ENCODE results near the gene GRXCR2.
"Not testable (repeated sequence)": the region's sequence is repeated elsewhere in the genome, so short reads cannot be mapped to it uniquely, and the experiment has no call there.

GRXCR2 gene

GRCh38 chr5:145872914-145873313 lies at the start of gene GRXCR2:
Gene GRXCR2 (minus strand): TSS chr5:145873014. CDS start chr5:145872968, 46 bp downstream.
- no peak for DNase-seq

- DNase-seq, result no peak
These were observed 49.2 kb upstream of the GRXCR2 start for GRCh38 chr5:145922059-145922458.

GRCh38 chr5:145921211-145921610 lies 48.4 kb upstream of the GRXCR2 start:
- no peak for DNase-seq

- DNase-seq, result no peak
These were observed 47.9 kb upstream of the GRXCR2 start for GRCh38 chr5:145920542-145921210.

- DNase-seq, result no peak
These were observed 46.6 kb upstream of the GRXCR2 start for GRCh38 chr5:145919413-145919812.

- no peak for DNase-seq
These were observed 45.6 kb upstream of the GRXCR2 start for GRCh38 chr5:145918397-145918796.

- no peak for DNase-seq
These were observed 44.5 kb upstream of the GRXCR2 start for GRCh38 chr5:145917288-145917687.

- no peak for DNase-seq
These were observed 43.3 kb upstream of the GRXCR2 start for GRCh38 chr5:145915970-145916638.

- no peak for DNase-seq
These were observed 40.9 kb upstream of the GRXCR2 start for GRCh38 chr5:145913701-145914100.

- DNase-seq, result no peak
These were observed 39.8 kb upstream of the GRXCR2 start for GRCh38 chr5:145912594-145912993.

GRCh38 chr5:145912019-145912418 lies 39.2 kb upstream of the GRXCR2 start:
- no peak for DNase-seq

- no peak for DNase-seq
These were observed 38.4 kb upstream of the GRXCR2 start for GRCh38 chr5:145911164-145911563.

- no peak for DNase-seq
These were observed 35.6 kb upstream of the GRXCR2 start for GRCh38 chr5:145908206-145908960.

- no peak for DNase-seq
These were observed 33.6 kb upstream of the GRXCR2 start for GRCh38 chr5:145906401-145906800.

- no peak for DNase-seq
These were observed 31.9 kb upstream of the GRXCR2 start for GRCh38 chr5:145904743-145905142.

- DNase-seq, result no peak
These were observed 31.1 kb upstream of the GRXCR2 start for GRCh38 chr5:145903867-145904266.

GRCh38 chr5:145903113-145903512 lies 30.3 kb upstream of the GRXCR2 start:
- DNase-seq, result no peak

GRCh38 chr5:145902421-145902820 lies 29.6 kb upstream of the GRXCR2 start:
- DNase-seq, result no peak

- DNase-seq, result no peak
These were observed 25.4 kb upstream of the GRXCR2 start for GRCh38 chr5:145898171-145898570.

GRCh38 chr5:145891378-145891777 lies 18.6 kb upstream of the GRXCR2 start:
- DNase-seq, result not testable (repeated sequence)

- DNase-seq, result no peak
These were observed 16.8 kb upstream of the GRXCR2 start for GRCh38 chr5:145889611-145890010.

- no peak for DNase-seq
These were observed 15.3 kb upstream of the GRXCR2 start for GRCh38 chr5:145887976-145888574.

- DNase-seq, result no peak
These were observed 14.4 kb upstream of the GRXCR2 start for GRCh38 chr5:145887217-145887616.

GRCh38 chr5:145874765-145875164 lies 2.0 kb upstream of the GRXCR2 start:
- DNase-seq, result no peak
